ENCODE results near the gene ARFIP1.

Gene ARFIP1

GRCh38 chr4:152942346-152942745 lies 162.6 kb downstream of the ARFIP1 start:
- DNase-seq = no peak

- DNase-seq = no peak
These were observed 163.9 kb downstream of the ARFIP1 start for GRCh38 chr4:152943672-152944071.

- no peak for DNase-seq
These were observed 165.0 kb downstream of the ARFIP1 start for GRCh38 chr4:152944666-152945320.

- DNase-seq = no peak
These were observed 165.9 kb downstream of the ARFIP1 start for GRCh38 chr4:152945639-152946038.

DNA sequence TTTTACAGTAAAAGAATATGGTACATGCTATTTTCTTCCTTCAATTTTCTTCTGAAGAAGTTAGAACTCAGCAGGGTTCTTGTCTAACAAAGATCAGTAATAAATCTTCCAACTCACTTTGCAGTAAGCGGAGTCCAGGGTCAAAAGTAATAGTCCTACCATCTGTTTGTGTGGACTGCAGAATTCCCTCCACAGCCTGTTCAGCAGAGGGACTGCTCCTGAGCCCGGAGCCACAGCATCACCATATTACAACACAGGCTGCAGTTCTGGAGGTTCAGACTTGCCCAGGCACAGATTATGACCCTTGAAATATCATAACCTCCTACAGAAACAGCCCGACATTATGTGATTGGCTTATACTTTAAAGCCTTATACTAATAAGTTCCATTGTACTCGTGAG lies 166.7 kb downstream of the ARFIP1 start:
- no peak for DNase-seq

DNA sequence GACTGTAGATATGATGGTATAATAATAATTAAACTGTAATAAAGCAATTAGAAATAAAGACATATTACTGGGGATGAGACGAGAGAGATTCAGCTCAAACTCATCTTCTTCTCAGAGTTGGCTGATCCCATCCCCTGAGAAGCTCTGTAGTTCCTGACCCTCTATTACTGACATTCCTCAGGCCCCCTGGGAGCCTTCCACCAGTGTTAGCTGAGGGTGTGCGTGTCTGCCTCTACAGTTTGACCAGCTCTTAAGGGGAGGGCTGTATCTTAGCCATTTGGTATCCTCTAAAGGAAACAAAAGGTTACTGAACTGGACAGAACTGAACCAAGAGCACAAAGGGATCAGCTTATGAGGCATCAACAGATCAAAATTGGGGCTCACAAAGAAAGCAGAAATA lies 167.6 kb downstream of the ARFIP1 start:
- DNase-seq = no peak

- DNase-seq = no peak
These were observed 170.2 kb downstream of the ARFIP1 start for GRCh38 chr4:152949930-152950329.

GRCh38 chr4:152950402-152951274 lies 170.9 kb downstream of the ARFIP1 start:
- no peak for DNase-seq

- DNase-seq = no peak
These were observed 171.6 kb downstream of the ARFIP1 start for GRCh38 chr4:152951348-152951747.

DNA sequence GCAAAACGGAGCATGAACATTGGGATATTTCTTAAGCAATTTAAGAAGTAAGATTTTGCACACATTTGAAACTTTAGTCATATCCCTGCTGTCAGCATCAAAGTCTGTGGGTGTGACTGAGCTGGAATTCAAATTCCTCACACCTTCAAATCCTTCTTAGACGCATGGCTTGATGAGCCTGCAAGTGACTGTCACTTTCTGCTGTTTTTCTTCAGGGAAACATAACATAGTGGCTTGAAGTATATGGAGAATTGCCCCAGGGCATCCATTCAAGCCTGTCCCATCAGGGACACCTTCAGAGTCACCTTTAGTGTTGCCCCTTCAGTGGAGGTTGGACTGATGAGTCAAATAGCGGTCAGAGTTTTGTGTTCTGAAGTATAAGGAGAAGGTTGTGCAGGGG lies 173.8 kb downstream of the ARFIP1 start:
- DNase-seq = no peak

- no peak for DNase-seq
These were observed 175.0 kb downstream of the ARFIP1 start for GRCh38 chr4:152954741-152955140.

DNA sequence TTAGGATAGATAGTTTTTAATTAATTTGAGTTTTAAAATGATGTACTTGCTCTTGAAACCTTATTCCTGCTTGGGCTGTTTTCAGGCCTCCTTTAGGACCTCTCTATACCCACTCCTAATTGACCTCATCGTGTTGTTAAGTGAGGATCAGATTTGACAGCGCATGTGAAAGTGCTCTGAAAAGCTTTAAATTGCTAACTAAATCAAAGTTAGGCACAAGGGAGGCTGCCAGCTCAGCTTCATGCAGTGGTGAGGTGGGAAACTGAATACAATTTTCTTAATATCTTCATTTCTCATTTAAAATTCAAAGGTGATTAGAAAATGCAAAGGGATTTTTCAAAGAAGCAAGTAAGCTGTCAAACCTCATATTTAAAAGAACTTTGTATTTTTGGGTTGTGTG lies 176.4 kb downstream of the ARFIP1 start:
- no peak for DNase-seq

DNA sequence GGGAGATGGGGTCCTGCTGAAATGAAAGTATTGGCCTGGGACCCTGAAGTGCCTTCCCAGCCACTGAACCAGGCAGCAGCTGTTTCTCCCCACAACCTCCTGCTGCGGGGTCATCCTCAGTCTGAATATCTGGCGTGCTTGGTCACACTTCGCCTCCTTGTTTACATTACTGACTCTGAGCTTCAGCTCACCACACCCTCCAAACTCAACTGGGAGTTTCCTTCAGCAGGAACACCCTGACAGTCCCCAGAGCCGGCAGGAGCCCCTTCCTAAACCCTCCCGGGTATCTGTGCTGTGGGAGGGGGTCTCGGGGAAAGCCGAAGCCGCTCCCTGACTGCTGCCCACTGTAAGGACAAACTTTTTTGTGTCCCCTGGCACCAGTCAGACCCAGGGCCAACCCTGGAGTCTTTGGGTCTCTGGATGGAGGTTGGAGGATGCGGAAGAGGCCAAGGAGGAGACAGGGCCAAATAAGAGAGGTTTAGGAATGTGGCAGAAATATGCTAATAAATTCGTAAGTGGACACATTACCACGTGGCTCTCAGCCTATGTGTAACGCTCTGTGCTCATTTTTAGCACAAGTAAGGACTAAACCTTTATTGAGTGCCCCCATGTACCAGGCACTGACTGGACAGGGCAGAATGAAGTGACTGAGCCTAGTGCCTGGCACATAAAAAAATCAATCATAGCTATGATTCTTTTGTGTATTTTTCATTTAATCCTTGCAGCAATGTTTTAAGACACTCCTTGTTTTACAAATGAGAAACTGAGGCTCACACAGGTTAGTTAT lies 177.1 kb downstream of the ARFIP1 start:
- DNase-seq = no peak

DNA sequence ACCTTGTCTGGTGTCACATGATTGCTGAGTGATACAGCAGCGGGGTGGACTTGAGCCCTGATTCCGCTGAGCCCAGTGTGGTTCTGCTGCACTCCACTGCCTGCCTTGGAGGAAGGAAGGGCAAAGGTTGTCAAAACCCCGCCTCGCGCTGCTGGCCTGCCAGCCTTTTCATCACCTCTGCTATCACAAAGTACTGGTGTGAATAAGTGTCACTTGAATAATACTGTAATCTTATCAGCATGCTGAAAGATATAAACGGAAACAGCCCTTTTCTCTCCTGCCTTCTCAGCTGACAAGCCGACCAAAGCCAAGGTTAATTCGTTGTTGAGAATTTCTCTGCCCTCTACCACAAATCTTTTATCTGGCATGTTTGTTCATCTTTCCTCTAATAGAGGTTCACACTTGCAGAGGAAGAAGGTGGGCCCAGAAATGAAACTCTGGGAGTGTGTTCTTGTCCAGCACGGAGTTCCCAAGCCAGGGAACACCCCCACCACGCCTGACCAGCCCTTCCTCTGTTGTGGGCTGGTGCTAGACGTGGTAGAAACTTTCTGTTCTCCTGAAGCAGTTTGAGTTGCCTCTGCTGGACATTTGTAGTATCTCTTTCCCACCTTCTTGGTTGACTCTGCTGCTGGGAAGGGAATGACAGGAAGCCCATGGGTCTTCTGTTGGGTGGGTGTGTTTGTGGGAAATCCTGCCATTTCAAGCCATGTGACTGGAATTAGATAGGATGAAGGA lies 177.8 kb downstream of the ARFIP1 start:
- no peak for DNase-seq

DNA sequence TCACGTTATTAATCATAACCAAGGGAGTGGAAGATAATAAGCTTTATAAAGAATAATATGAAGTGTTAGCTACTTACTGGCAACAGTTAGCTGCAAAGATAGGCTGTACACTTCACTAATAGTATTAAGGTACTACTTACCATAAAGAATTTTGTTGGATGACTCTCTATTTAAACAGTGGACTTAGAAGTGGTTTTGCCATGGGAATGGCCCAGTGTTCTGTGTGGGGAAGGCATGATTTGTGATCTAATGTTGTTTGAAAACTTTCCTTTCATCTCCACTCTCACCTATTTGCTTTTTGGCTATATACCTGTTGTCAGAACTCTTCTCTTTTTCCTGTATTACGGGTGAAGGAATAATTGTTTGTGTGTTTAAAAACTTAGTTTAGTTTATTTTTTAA lies 179.3 kb downstream of the ARFIP1 start:
- DNase-seq = no peak

GRCh38 chr4:152960082-152960481 lies 180.3 kb downstream of the ARFIP1 start:
- DNase-seq = no peak

DNA sequence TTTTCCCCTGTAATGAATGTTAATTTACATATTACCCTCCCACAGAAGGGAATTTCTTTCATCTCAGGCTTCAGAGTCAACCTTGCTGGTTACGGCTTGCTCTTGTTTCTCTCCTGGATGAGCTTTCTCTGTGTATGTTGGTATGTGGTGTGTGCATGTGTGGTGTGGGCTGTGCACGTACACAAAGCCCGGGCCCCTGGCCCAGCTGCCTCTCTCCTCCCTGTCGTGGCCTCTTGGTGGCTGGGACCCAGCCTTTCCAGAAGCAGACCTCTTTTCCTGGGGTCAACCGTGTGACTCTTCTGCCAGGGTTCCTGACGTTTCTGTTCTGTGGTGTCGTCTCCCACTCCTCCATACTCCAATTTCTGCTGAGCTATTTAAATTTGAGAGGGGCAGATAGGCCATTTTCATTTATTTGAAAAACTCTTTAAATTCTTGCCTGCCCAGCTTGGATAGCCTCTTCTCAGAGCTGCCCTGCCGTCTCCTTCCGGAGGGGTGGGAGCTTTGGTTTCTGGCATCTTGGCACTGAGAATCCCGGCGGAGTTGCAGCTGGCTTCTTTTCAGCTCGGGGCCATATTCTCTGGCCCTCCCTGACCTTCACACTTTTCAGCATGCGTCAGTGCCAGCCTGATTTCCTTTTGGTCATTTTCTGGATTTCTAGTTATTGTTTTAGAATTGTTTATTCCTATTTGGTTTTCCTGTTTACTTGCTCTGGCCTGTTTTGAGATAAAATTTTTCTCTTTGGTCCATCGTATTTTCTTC lies 181.4 kb downstream of the ARFIP1 start:
- DNase-seq = no peak

DNA sequence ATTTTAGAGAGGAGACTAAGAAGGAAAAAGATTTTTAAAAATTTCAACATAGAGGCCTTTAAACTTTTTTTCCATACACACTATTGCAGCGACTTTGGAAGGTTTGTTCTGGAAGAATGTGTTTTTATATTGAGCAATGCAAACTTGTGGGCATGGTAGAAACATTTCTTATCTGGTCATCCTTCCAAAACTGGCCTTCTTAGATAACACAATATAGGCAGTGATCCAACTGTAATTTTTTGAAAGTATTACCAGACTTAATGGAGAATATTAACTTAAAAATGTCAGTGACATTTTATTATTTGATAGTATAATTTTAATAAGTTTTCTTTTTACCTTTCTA lies 182.0 kb downstream of the ARFIP1 start:
- DNase-seq = no peak

Data from stimulated activated naive CD4-positive, alpha-beta T cell treated with Interleukin-2 at 50 U/mL for 16 hours (primary cell).